ENCODE results near the gene NOP9.

The NOP9 gene

DNA sequence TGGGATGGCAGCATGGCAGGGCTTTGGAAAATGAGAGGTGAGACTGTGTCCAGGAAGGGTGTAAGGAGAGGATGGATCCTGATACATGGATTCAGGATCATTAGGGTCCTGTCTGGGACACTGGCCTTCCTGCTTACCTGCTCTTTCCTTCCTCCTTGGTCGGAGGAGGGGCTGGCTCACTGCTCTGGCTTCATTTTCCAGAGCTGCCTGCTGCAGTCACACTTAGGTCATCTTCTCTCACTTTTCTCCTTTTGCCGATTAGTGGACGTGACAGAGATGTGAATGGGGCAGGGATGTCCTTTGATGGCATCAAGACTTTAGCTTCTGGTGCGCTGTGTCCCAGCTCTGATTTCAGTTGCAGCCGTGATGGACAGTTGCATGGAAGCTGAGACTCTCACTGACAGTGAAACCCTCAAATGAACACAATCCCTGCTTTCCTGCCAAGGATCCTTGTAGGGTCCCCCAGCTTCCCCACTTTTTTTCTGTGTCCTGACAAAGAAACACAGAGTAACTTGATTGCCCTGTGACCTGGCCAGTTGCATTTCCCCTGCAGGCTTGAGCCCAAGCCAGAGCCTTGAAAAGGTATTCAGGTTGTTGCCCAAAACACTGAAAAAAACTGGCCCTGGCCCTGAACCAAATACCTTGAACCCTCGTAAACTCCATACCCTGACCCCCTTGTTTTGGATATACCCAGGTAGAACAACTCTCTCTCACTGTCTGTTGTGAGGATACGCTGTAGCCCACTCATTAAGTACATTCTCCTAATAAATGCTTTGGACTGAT, 8.9 kb downstream of the NOP9 start:
- POLR2A ChIA-PET, result interaction anchor here (1.1 to 3.5 kb wide), 7 partner anchors 9 to 133 kb away, joined by 3 to 36 read pairs (median 12); partner anchors contain the start of genes CBLN3, DHRS1, KHNYN and MDP1
- TF ChIP-seq HDGF (IDR thresholded peaks at IDR 0.05; ENCODE audit: borderline replicate concordance) (no peak), TARDBP (IDR thresholded peaks at IDR 0.05) (no peak), SUZ12 (IDR thresholded peaks at IDR 0.05) (no peak), BHLHE40 (IDR thresholded peaks at IDR 0.05; ENCODE audit: borderline replicate concordance) (no peak), NFRKB (IDR thresholded peaks at IDR 0.05) (no peak), ZNF384 (IDR thresholded peaks at IDR 0.05) (no peak), ELF4 (IDR thresholded peaks at IDR 0.05) (no peak), CTBP1 (IDR thresholded peaks at IDR 0.05; ENCODE audit: borderline replicate concordance) (no peak), SP1 (IDR thresholded peaks at IDR 0.05) (no peak), LEF1 (IDR thresholded peaks at IDR 0.05; ENCODE audit: borderline replicate concordance) (no peak), FOXA1 (IDR thresholded peaks at IDR 0.05) (no peak), PKNOX1 (IDR thresholded peaks at IDR 0.05) (no peak), FOXM1 (IDR thresholded peaks at IDR 0.05; ENCODE audit: borderline replicate concordance) (no peak), L3MBTL2 (conservative IDR thresholded peaks at IDR 0.05) (no peak), ARNT (IDR thresholded peaks at IDR 0.05) (no peak), FOXK2 (IDR thresholded peaks at IDR 0.05) (no peak)
- CTCF ChIA-PET, result interaction anchor here (0.6 to 4.2 kb wide), 27 partner anchors 9 to 200 kb away, joined by 3 to 51 read pairs (median 5); partner anchors contain the start of genes DHRS1, IPO4, IRF9 and KHNYN

DNA sequence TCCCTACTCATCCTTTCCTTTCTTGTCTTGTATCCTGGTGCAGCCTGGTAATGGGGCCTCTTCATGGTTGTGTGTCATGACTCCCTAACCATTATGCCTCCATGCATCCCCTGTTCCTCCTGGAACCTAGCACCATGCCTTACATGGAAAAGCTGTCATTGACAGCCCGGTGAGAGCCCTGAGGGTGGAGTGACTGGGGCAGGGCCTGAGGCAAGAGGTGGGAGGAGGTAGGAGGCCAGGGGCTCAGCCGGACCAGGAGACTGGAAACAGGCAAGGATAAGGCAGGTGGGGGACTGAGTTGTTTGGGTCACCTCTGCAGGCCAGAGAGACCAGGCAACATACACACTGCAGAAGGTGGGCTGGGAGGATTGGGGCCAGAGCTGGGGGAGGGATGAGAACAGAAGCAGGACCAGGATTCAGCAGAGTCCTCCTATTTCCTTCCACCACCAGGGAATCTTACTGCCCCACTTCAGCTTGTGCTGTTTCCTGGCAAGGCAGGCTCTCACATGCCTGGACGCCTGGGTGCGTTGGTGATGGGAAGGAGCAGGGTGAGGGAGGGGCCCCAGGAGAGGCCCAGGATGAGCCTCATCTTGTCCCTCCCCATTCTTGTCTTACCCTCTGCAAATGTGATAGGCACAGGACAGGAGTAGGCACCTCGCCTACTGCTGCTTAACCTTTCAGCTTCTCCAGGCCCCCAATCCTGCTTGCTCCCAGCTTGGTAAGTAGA, 10.1 kb downstream of the NOP9 start, which contains the start of gene LTB4R2:
LTB4R2 (plus strand) TSS at position 603 of the 727 bp plus-strand sequence. CDS start 525 bp downstream, outside the sequence.
- DNase-seq (ENCODE audit: extremely low spot score), result no peak
- CTCF ChIA-PET, result interaction anchor here (4.0 to 4.2 kb wide), 2 partner anchors 67 to 121 kb away, joined by 29 to 51 read pairs; partner anchors contain the start of genes KHNYN and TINF2
- TF ChIP-seq FOXK2 (IDR thresholded peaks at IDR 0.05), result no peak
- TF ChIP-seq PKNOX1 (IDR thresholded peaks at IDR 0.05), result no peak
- TF ChIP-seq FOXM1 (IDR thresholded peaks at IDR 0.05; ENCODE audit: borderline replicate concordance), result no peak
- no peak for TF ChIP-seq ELF4 (IDR thresholded peaks at IDR 0.05)
- TF ChIP-seq BHLHE40 (IDR thresholded peaks at IDR 0.05; ENCODE audit: borderline replicate concordance), result no peak
- no peak for TF ChIP-seq L3MBTL2 (conservative IDR thresholded peaks at IDR 0.05)
- TF ChIP-seq TARDBP (IDR thresholded peaks at IDR 0.05), result no peak
- TF ChIP-seq NFRKB (IDR thresholded peaks at IDR 0.05), result no peak
- TF ChIP-seq HDGF (IDR thresholded peaks at IDR 0.05; ENCODE audit: borderline replicate concordance), result no peak
- no peak for TF ChIP-seq CTBP1 (IDR thresholded peaks at IDR 0.05; ENCODE audit: borderline replicate concordance)
- TF ChIP-seq FOXA1 (IDR thresholded peaks at IDR 0.05), result no peak
- no peak for TF ChIP-seq SP1 (IDR thresholded peaks at IDR 0.05)
- POLR2A ChIA-PET, result interaction anchor here (0.6 to 2.8 kb wide), 2 partner anchors 9 to 10 kb away, joined by 3 to 15 read pairs; partner anchors contain the start of genes DHRS1 and NOP9

More for the DNA sequence above, 8.9 kb downstream of the NOP9 start:
- DNase-seq (ENCODE audit: extremely low spot score), result no peak

- DNase-seq (ENCODE audit: extremely low spot score), result no peak
- POLR2A ChIA-PET, result interaction anchor here (0.6 to 2.8 kb wide), 2 partner anchors 9 to 11 kb away, joined by 3 to 15 read pairs; partner anchors contain the start of genes DHRS1 and NOP9
- CTCF ChIA-PET, result no interaction called here
- TF ChIP-seq FOXK2 (IDR thresholded peaks at IDR 0.05) (no peak), FOXA1 (IDR thresholded peaks at IDR 0.05) (no peak), SUZ12 (IDR thresholded peaks at IDR 0.05) (no peak), L3MBTL2 (conservative IDR thresholded peaks at IDR 0.05) (no peak), NFRKB (IDR thresholded peaks at IDR 0.05) (no peak), ELF4 (IDR thresholded peaks at IDR 0.05) (no peak)
Observed at GRCh38 chr14:24310265-24310645, 10.6 kb downstream of the NOP9 start.

DNA sequence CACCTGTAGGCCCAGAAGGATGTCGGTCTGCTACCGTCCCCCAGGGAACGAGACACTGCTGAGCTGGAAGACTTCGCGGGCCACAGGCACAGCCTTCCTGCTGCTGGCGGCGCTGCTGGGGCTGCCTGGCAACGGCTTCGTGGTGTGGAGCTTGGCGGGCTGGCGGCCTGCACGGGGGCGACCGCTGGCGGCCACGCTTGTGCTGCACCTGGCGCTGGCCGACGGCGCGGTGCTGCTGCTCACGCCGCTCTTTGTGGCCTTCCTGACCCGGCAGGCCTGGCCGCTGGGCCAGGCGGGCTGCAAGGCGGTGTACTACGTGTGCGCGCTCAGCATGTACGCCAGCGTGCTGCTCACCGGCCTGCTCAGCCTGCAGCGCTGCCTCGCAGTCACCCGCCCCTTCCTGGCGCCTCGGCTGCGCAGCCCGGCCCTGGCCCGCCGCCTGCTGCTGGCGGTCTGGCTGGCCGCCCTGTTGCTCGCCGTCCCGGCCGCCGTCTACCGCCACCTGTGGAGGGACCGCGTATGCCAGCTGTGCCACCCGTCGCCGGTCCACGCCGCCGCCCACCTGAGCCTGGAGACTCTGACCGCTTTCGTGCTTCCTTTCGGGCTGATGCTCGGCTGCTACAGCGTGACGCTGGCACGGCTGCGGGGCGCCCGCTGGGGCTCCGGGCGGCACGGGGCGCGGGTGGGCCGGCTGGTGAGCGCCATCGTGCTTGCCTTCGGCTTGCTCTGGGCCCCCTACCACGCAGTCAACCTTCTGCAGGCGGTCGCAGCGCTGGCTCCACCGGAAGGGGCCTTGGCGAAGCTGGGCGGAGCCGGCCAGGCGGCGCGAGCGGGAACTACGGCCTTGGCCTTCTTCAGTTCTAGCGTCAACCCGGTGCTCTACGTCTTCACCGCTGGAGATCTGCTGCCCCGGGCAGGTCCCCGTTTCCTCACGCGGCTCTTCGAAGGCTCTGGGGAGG, 11.3 kb downstream of the NOP9 start, which contains the start of gene LTB4R:
LTB4R (plus strand) TSS at position 857 of the 959 bp plus-strand sequence. CDS start 4,150 bp downstream, outside the sequence.
- ChIA-PET POLR2A (interaction anchor here (1.0 kb wide), 1 partner anchor 68 kb away, joined by 3 read pairs; the partner anchor contains the start of gene TINF2), CTCF (no interaction called here)
- TF ChIP-seq NFRKB (IDR thresholded peaks at IDR 0.05) (no peak), BHLHE40 (IDR thresholded peaks at IDR 0.05; ENCODE audit: borderline replicate concordance) (no peak), FOXK2 (IDR thresholded peaks at IDR 0.05) (no peak), TARDBP (IDR thresholded peaks at IDR 0.05) (no peak), ZNF384 (IDR thresholded peaks at IDR 0.05) (no peak), L3MBTL2 (conservative IDR thresholded peaks at IDR 0.05) (no peak), PKNOX1 (IDR thresholded peaks at IDR 0.05) (no peak), SP1 (IDR thresholded peaks at IDR 0.05) (no peak), ELF4 (IDR thresholded peaks at IDR 0.05) (no peak), FOXM1 (IDR thresholded peaks at IDR 0.05; ENCODE audit: borderline replicate concordance) (no peak), LEF1 (IDR thresholded peaks at IDR 0.05; ENCODE audit: borderline replicate concordance) (no peak), SUZ12 (IDR thresholded peaks at IDR 0.05) (no peak)
- DNase-seq (ENCODE audit: extremely low spot score), result no peak

All from HEK293T (cell line).